ENCODE measurements around the gene FGF14.
"Not testable (repeated sequence)": the region's sequence is repeated elsewhere in the genome, so short reads cannot be mapped to it uniquely, and the experiment has no call there.

The FGF14 gene

GRCh38 chr13:102018716-102019115, 383.1 kb downstream of the FGF14 start:
- no peak overlapping the region for H3K4me3 ChIP-seq (ENCODE audit: low read depth, low read length)
- TF ChIP-seq CTCF (IDR thresholded peaks at IDR 0.05; ENCODE audit: borderline replicate concordance, insufficient read depth, low read depth, low read length): no peak

GRCh38 chr13:102017248-102017647, 384.6 kb downstream of the FGF14 start:
- no peak overlapping the region for H3K4me3 ChIP-seq (ENCODE audit: low read depth, low read length)
- TF ChIP-seq CTCF (IDR thresholded peaks at IDR 0.05; ENCODE audit: borderline replicate concordance, insufficient read depth, low read depth, low read length): no peak

- no peak overlapping the region for H3K4me3 ChIP-seq (ENCODE audit: low read depth, low read length)
- no peak for TF ChIP-seq CTCF (IDR thresholded peaks at IDR 0.05; ENCODE audit: borderline replicate concordance, insufficient read depth, low read depth, low read length)
Measured at GRCh38 chr13:102012299-102013293, 389.3 kb downstream of the FGF14 start.

- not testable (repeated sequence) for H3K4me3 ChIP-seq (ENCODE audit: low read depth, low read length)
Measured at GRCh38 chr13:102011455-102011854, 390.4 kb downstream of the FGF14 start.

- TF ChIP-seq CTCF (IDR thresholded peaks at IDR 0.05; ENCODE audit: borderline replicate concordance, insufficient read depth, low read depth, low read length): no peak
- H3K4me3 ChIP-seq (ENCODE audit: low read depth, low read length): no peak overlapping the region
Measured at GRCh38 chr13:102003848-102004570, 397.8 kb downstream of the FGF14 start.

- H3K4me3 ChIP-seq (ENCODE audit: low read depth, low read length): no peak overlapping the region
- TF ChIP-seq CTCF (IDR thresholded peaks at IDR 0.05; ENCODE audit: borderline replicate concordance, insufficient read depth, low read depth, low read length): no peak
Measured at GRCh38 chr13:102002287-102002686, 399.6 kb downstream of the FGF14 start.

GRCh38 chr13:102000764-102001163, 401.1 kb downstream of the FGF14 start:
- TF ChIP-seq CTCF (IDR thresholded peaks at IDR 0.05; ENCODE audit: borderline replicate concordance, insufficient read depth, low read depth, low read length): no peak
- H3K4me3 ChIP-seq (ENCODE audit: low read depth, low read length): no peak overlapping the region

Data from GM12875 (cell line).